K562 treated with DMSO at 1 percent for 4 hours (cell line): ENCODE measurements around the gene SENP7. TPM values are rescaled to one million over a fixed set of nuclear protein-coding genes. Genes with fewer than 3 reads are reported as not detected.

ENCODE experiments used
- total RNA-seq: library from RNA; unstranded; fragments of 300-600 nt; gene quantifications from 2 replicates; pipeline ENCODE4 v1.2.3, GENCODE V29; 2022; ENCODE audit not compliant: insufficient read depth

SENP7 gene
- 3.8 and 4.1 TPM in 2 replicates for total RNA-seq

GRCh38 chr3:101512646-101513418 is at the start of gene SENP7:
Gene SENP7 (minus strand): TSS chr3:101513212. CDS start chr3:101513130, 82 bp downstream.

GRCh38 chr3:101561630-101562328 is 48.8 kb upstream of the SENP7 start, which contains the start of gene TRMT10C:
Gene TRMT10C (plus strand): TSS chr3:101561868. CDS start chr3:101564782, 2,914 bp downstream.

GRCh38 chr3:101320475-101320874 is 192.5 kb downstream of the SENP7 start, which contains the start of gene IMPG2:
Gene IMPG2 (minus strand): TSS chr3:101320575. CDS start chr3:101320372, 203 bp downstream.

Other genes starting within 250 kb of the SENP7 start
- 0.35 and 0.80 TPM in 2 replicates for gene IMPG2, start 192.6 kb downstream of the SENP7 start, total RNA-seq
- 12.8 and 16.9 TPM in 2 replicates for gene TRMT10C, start 48.7 kb upstream of the SENP7 start, total RNA-seq
- gene PCNP, start 61.0 kb upstream of the SENP7 start, total RNA-seq: 51.9 and 55.8 TPM in 2 replicates
- gene ZBTB11, start 163.9 kb upstream of the SENP7 start, total RNA-seq: 10.6 and 13.2 TPM in 2 replicates
- 2,185 and 2,384 TPM in 2 replicates for gene RPL24, start 173.5 kb upstream of the SENP7 start, total RNA-seq
- 0.77 and 2.4 TPM in 2 replicates for gene CEP97, start 211.4 kb upstream of the SENP7 start, total RNA-seq